ENCODE results near the gene PIGU.

The PIGU gene

DNA sequence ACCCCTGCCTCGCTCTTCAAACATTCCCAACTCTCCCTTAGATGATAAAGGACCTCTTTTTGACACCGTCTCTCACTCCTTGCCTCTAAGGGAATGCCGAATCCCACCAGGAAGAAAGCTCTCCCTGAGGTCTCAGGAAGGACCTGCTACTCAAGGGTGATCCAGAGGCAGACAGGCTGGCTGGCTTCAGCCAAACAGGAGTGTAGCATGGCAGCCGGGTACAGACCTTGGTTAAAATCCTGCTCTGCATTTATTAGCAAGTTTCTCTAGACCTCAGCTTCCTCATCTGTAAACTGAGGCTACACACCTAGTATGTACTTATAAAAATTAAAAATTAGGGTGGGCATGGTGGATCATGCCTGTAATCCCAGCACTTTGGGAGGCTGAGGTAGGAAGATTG lies 101.1 kb downstream of the PIGU start:
- DNase-seq: no peak

DNA sequence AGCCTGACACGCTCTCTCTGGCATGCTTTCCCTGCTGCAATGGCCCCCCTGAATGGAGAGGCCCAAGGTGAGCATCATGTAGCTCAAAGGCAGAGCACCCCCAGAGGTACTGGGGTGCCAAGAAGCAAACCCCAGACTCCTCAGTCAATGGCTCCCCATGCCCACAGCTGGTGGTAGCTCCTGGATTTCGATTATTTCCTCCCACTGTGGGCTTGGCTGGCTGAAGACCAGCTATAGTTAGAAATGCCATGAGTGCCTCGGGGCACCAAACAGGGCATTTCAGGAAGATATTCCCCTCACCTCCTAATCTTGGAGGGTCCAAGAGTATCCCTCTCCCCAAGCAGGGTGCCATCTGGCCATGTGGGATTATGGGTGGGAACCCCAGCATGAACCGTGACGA lies 101.6 kb downstream of the PIGU start:
- no peak for DNase-seq

DNA sequence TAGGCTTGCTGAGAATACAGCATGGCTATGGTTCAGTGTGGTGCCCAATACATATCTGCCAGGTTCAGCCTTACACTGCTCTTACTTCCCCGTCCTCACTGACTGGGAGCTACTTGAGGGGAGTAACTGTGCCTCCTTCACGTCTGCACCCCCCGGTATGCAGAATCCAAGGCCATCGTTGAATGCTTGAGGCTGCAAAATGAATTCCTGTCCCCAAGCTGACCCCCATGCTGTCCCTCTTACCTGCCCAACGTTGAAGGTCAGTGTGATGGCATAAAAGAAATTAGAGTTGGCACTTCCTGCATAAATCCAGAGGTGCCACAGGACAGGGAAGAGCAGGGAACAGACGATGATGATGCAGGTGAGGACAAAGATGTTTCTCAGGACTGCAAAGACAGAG lies 102.0 kb downstream of the PIGU start:
- no peak for DNase-seq

DNA sequence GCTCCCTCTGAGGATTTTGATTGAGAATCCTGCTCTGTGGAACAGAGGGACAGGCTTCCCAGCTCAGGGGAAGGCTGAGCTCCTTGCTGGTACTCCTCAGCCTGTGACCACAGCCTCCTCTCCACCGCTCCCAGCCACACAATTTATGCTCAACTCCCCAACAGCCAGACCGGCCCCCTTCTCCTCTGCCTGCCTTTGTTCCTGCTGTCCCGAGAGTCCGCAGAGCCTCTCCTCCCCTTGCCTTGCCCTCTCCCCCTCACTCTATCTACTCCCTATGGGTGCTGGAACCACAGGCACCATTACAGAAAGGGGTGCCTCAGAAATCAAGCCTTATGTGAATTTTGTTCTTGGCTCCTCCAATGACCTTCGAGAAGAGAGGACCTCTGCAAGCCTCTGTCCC lies 102.5 kb downstream of the PIGU start:
- DNase-seq: no peak

DNA sequence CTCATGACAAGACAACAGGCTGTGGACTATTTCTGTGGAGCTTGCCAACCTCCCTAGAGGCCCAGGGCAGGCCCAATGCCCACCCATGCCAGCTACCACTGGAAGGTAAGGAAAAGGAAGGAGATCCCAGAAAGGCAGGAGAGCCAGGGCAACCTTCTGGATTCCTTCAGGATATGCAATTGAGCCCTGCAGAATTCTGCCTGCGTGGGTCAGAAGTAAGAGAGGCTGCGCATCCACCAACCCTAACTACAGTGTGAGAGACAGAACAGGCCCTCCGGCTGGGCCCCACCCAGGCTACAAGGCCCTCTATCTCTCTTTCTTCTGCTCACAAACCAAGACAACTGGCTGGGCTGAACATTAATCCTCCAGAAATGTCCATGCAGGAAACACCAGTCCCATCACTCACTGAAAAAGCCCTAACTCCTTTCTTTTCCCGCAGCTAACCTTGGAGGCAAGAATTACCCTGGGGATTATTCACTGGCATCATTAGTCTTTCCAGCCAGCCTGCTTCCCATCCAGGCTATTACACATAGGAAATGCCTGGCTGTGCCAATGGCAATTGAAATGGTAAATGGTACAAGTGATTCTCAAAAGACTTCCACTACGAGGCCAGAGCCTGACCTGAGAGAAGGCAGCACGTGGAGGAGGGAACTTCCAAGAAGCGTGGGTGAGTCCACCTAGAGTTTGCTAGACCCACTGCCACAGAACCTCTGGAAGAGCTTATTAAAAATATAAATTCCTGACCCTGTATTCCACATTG lies 103.2 kb downstream of the PIGU start:
- no peak for DNase-seq

DNA sequence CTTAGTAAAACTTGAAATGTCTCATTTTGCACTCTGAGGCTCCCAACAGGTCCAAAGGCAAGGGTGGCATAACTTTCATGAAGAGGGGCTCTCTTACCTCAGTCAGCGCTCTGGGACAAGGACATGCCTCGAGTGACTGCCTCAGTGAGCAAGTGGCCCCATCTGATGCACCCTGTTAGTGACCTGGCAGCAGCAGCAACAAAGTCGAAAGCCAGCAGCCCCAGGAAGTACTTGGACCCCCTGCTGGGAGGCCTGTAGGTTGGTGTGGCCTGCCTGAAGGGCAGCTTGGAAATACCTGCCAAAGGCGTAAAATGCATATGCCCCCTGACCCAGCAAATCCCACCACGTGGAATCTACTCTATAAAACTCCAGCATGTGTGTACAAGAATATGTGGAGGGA lies 105.1 kb downstream of the PIGU start:
- DNase-seq: no peak

DNA sequence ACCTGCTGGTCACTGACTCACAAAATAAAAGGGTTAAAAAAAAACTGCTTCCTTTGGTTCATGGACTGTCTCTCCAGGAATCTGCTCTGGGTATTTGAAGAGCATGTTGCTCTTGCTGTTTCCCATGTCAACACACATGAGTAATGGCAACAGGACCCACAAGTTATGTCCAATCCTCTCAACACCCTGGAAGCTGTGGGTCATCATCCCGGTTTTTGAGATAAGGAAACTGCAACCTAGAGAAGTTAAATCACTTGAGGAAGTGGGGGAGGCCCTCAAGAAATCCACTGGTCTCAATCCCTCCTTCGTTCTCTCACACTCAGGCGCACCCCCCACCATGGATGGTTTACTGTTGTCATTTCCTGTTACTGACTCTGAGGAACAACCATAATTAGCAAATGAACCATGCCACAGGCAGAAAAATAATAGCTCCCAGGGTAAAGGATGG lies 106.0 kb downstream of the PIGU start:
- no peak for DNase-seq

DNA sequence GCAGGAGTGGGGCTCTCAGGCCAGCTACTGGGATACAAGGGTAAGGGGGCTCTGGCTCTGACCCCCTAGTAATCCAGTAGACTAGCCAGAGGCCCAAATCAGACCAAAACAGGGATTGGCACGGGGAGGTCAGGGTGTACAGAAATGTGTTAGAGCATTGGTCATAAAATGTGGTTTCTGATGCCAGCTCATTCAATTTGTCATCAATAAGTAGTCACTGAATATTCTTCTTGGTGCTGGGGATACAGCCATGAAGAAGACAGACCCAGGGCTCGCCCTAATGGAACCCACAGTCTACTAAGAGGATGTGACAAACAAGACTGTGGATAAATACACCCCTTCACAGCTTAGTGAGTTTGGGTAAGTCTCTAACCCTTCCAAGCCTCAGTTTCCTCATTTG lies 107.3 kb downstream of the PIGU start:
- no peak for DNase-seq

DNA sequence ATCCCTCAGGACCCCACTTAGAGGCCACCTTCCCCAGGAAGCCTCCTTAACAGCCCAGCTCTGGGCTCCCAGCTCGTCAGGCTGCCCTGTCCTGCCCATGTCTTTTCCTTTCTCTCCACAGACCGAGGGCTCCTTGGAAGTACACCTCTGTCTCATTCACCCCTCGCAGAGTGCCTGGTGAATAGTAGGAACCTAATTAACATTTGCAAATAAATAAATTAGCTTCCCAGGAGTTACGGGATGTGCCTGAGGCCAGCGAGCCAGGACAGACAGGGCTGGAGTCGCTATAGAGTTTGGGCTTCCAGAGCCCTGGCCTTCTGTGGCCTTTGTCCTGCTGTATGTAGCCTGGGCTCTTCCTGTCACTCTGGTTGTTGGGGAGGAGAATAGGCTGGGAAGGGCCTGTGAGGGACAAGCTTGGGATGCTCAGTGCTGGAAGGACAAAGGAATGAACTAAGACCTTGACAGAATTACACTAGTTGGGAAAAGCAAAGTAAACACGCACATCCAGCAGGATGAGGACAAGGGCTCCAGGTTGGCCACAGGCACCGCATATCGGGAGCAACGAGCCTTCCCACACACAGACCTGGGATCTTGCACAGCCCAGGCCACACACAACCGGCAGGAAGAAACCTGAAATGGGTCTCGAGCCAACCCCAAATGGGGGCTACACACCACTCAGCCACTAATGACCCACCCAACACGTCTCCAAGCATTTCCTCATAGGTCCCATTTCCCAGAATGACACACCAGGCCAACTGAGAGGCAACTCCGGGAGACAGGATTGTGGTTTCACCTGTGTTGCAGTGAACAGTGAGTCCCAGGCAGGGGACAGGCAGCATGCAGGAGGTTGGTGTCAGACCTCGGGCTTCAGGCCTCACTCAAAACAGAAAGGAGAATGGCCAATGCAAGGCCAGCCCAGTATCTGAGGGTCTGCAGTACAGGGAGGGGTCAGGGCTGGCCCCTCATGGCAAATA lies 108.7 kb downstream of the PIGU start:
- DNase-seq: no peak

DNA sequence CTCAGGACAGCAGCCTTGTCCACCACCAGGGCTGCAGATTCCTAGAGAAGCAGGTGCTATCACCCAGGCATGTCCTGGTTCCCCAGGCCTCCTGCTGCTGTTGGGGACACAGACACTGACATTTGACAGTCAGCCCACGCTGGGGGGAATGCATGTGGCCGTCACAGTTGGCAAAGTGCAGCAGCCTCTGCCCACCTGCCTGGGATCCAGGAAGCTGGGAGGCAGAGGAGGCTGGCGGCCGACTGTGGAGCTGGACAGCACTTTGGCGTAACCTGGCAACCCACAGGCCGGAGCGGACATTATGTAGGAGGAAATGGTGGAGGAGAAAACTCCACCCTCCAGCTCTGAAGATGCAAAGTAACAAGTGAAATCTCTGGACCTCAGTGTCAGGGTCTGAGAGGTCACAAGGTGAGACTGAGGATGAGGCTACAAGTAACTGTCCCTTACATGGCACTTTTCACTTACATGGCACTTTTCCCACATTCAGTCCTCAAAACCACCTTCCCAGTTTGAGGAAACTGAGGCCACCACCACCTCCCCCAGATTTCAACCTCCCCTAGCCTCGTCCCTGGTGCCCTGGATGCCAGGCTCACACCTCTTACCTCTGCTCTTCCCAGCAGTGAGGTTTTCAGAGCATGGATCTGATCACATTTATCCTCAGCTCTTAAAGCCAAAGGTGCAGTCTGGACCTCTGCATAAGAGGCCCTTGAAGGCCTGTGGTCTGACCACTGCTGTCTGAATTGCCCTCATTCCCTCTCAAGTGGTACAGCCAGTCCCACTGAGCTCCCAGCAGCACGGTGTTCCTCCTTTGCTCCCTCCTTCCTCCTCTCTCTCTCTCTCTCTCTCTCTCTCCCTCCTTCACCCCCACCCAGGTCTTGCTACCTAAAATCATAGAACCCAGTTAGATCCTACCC lies 109.7 kb downstream of the PIGU start:
- DNase-seq: no peak

DNA sequence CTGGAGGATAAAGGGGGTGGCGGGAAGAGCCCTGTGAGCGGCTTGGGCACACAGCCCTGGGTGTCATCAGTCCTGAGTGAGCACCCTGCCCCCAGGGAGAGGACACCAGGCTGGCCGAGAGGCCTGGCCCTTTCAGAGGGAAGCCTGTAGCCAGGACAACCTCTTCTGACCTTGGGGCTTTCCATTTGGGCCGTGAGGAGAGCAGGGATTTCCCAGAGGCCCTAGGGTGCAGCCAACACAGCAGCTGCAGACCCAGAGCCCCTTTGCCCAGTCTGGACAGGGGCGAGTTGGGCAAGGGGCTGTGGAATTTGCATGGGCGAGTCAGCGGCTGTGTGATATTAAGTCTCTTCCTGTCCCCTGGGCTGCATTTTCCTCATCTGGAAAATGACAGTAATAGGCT lies 112.1 kb downstream of the PIGU start:
- DNase-seq: no peak

DNA sequence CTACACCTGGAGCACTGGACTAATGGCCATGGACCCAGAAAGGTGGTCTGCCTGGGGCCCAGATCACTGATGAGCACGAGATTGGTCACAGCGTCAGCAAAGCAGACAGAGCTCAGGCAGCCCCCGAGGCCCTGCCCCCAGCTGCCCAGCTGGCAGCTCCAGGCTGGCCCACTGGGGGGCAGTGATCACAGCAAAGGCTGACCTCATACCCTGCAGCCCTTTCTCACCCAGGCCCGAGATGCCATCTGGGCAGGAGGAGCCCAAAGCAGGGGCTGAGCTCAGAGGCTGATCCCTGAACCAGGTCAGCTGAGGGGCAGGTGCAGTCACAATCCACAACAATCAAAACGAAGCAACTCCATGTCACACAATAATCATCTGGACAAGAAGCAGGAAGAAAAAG lies 114.3 kb downstream of the PIGU start:
- DNase-seq: peak; percentile 34

DNA sequence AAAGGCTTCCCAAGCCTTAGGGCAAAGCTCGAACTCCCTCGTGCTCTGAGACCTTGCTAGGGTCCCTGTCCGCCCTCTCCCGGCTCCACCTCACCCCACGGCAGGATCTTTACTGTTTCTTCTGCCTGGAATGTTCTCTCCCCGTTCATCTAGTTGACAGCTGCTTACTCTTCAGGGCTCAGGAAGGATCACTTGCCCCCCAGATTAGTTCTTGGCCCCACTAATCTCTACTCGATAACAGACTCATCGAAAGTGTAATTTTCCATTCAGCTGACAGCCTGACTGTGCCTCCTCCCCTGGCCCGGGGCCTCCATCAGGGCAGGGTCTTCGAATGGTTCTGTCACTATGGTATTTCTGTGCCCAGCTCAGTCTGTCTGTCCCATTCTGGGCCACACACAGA lies 115.2 kb downstream of the PIGU start:
- DNase-seq: no peak

DNA sequence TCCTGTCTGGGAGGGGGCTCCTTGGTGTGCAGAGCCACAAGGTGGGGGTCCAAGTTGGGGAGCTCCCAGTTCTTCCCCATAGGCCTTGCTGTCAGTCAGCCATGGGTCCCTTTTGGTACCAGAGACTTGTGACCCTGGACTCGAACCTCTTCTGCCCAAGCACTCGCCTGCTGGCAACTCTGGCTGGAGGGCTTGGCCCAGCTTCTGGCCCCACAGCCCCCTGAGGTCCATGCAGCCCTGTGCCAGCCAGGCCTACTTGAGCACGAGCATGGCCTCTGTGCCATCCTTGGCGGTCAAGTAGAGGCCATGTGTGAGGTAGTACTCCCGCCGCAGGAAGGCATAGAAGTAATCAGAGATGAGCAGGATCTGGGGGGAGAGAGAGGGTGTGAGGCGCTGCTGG lies 116.3 kb downstream of the PIGU start:
- DNase-seq: no peak

DNA sequence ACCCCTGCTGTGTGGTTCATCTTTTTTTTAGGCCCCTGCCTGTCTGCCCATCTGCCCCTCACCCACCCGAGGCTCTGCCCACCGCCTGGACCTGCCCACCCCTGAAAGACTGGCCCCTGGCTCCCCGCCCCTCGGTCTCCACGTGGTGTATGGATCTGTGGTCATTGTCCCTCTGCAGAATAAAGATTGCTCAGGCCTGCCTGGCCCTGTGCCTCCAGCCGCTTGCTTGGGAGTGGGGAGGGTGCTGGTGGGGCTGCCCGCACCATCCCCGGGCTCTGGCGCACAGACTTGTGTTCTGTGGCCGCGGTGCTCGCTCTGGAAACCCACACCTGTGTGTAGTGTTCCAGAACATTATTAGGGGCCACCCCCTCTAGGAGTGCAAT lies 116.8 kb downstream of the PIGU start:
- no peak for DNase-seq

DNA sequence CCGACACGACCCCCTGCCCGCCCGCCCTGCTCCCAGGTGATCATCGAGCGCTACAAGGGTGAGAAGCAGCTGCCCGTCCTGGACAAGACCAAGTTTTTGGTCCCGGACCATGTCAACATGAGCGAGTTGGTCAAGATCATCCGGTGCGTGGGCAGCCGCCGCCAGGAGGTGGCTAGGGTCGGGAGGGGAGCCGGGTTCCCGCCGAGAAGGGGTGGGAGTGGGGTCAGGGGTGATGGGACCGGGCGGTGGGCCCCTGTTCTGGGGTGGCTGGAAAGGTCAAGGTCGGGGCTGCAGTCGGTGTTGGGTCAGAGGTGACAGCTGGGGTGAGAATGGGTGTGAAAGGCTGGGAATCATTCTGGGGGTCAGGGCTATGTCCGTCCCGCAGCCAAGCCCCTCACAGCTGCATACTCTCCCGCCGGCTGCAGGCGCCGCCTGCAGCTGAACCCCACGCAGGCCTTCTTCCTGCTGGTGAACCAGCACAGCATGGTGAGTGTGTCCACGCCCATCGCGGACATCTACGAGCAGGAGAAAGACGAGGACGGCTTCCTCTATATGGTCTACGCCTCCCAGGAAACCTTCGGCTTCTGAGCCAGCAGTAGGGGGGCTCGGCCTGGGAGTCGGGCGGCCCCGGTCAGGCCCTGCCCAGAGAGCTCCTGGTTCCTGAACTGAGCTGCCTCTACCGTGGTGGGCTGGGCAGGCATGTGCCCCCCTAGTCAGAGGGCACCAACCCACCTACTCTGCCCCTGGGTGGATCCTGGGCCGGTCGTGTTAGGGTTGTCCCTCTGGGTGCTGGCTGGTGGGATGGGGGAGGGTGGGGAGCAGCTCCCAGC lies 117.4 kb downstream of the PIGU start:
- no peak for DNase-seq

DNA sequence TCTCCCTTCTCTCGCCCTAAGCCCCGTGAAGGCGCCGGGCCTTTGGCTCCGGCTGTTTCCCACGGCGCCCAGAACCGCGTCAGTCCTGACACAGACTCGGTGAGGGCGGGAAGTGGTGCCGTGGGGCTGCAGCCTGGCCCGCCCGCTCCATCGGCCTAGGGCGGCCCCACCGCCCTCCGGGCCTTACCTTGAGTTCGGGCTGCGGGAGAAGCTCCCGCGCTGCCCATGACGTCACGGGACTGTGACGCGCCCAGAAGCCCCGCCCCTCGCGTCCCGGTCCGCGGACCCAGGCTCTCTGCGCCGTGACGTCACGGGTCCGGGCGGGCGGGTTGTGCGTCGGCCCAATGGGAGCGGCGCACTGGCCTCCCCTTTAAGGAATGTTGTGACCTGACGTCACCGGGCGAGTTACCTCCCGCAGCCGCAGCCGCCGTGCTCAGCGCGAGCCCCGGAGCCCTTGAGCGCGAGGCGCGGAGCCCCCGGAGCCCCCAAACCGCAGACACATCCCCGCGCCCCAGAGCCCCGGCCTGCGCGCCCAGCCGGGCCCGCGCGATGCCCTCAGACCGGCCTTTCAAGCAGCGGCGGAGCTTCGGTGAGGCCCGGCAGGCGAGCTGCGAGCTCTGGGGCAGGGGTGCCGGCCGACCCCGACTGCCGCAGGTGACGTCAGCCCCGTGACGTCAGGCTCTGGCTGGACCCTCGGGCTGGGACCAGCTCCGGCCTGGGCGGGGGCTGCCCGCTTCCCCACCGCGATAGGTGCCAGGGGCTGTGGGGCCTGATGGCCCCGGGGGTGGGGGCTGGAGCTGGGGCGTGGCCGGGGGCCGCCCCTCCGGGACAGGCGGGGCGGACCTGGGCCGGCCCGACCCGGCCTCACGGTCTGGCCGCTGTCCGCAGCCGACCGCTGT lies 118.3 kb downstream of the PIGU start, which contains the start of gene MAP1LC3A:
TSS of gene MAP1LC3A (plus strand) at position 399 of the 899 bp plus-strand sequence. CDS start at position 550, 151 bp downstream.
- peak; percentile 92 for DNase-seq

DNA sequence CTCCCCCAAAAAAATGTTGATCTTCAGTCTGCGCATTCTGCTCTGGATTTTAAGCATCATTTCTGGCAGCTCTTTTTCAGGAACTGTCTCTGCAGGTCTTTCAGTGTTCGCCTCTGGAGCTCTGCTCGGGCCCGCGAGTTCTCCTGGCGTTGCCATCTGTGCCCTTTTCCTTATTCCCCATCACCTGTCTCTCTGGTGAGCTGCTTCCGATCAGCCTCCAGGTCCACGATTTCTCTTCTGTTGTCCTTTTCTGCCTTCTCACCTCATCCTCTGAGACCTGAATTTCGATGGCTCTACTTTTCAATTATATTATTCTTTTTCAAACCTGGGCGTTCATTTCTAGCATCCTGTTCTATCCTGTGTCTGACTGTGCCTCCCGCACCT lies 119.0 kb downstream of the PIGU start:
- no peak for DNase-seq

DNA sequence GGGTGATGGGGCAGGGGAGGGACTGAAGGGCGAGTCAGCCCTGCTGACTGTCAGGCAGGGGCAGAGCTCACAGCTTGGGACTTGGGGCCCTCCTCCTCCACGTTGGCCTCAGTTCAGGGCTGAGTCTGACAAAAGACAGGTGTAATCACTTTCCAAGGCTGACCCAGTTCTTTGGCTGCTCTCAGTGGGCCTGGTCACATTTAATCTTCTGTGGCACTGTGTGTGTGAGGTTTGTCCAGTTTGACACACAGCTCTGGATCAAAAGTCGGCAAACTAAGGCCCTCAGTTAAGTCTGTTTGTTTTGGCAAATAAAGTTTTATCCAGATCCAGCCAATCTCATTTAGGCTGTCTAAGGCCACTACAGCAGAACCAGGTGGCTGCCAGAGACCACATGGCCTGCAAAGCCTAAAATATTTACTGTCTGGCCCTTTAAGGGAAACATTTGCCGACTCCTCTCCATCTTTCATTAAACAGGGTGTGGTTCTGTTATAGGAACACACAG lies 123.5 kb downstream of the PIGU start:
- DNase-seq: no peak

DNA sequence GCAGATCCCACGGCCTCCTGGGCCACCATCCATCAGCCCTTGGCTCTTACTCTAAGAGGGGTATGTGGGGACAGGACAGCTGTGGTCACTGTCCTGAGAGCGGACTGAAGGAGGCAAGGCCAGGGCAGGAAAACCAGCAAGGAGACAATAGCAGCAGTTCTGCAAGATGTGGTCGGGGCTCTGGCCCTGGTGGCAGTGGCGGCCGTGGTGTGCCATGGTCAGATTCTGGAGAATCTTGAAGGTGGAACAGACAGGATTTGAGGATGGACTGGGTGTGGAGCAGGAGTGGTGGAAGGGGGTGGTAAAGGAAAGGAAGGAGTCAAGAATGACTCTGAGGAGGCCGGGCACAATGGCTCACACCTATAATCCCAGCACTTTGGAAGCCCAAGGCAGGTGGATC lies 124.3 kb downstream of the PIGU start:
- DNase-seq: no peak

DNA sequence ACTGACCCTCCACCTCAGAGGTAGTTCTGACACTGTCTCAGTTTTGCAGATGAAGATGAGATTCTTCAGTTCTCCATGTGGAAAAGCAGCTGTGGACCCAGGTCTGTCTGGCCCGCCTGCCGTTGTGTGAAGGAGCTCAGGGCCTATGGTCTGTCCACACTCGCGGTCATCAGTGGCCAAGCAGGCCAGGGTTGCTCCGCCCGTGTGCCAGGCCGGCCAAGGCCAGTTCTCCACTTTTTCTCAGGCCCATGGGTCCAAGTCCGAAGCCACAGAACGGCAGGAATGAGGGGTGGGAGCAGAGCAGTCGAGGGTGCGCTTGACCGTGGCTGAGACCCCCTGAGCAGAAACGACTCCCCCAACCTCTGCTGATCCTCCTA lies 127.0 kb downstream of the PIGU start:
- DNase-seq: no peak
